NT2/D1 (cell line): ENCODE measurements around the gene BCL7A.
"Not testable (repeated sequence)": the region's sequence is repeated elsewhere in the genome, so short reads cannot be mapped to it uniquely, and the experiment has no call there.

Experiments used
- DNase-seq: peaks from one replicate; pipeline ENCODE4 v3.0.0-alpha.2; 2011; ENCODE audit warnings: low read depth, low spot score
- H3K27me3 ChIP-seq: 2 replicates; pipeline ENCODE4 v1.6.0; 2011; ENCODE audit warnings: mild to moderate bottlenecking; ENCODE audit not compliant: insufficient read length, insufficient read depth
- H3K36me3 ChIP-seq: 2 replicates; pipeline ENCODE4 v1.6.1; 2011; ENCODE audit warnings: mild to moderate bottlenecking, low read length, mixed read lengths; ENCODE audit not compliant: insufficient read depth, insufficient read length
- H3K4me1 ChIP-seq: 2 replicates; pipeline ENCODE4 v1.5.1; 2011; ENCODE audit not compliant: insufficient read depth, insufficient read length
- H3K4me3 ChIP-seq: 2 replicates; pipeline ENCODE4 v1.5.1; 2011; ENCODE audit warnings: low read depth; ENCODE audit not compliant: insufficient read length
- H3K9ac ChIP-seq: 2 replicates; pipeline ENCODE4 v1.6.0; 2011; ENCODE audit warnings: low read depth; ENCODE audit not compliant: insufficient read length
- H3K9me3 ChIP-seq: 2 replicates; pipeline ENCODE4 v1.5.1; 2011; ENCODE audit warnings: mild to moderate bottlenecking, low read length; ENCODE audit not compliant: insufficient read depth
- SUZ12 ChIP-seq: IDR thresholded peaks from 2 replicates; pipeline ENCODE4 v1.6.1; 2011; ENCODE audit not compliant: insufficient read length, insufficient read depth; ENCODE audit errors: extremely low read depth
- YY1 ChIP-seq: IDR thresholded peaks from 2 replicates; pipeline ENCODE4 v1.6.1; 2011; ENCODE audit not compliant: insufficient read length, insufficient read depth
- ZNF274 ChIP-seq: IDR thresholded peaks from 2 replicates; pipeline ENCODE4 v1.6.1; 2011; ENCODE audit warnings: mild to moderate bottlenecking, low read depth, low read length

The BCL7A gene

GRCh38 chr12:122049827-122050226 is 28.1 kb downstream of the BCL7A start:
- Histone ChIP-seq H3K27me3 (no peaks in the 10 kb centered on the region), H3K4me3 (no peak overlapping the region), H3K9me3 (peaks cover 10% of the 10 kb centered on the region), H3K9ac (no peak overlapping the region), H3K4me1 (peaks cover 3% of the 10 kb centered on the region), H3K36me3 (peaks cover 15% of the 10 kb centered on the region)
- TF ChIP-seq SUZ12 (no peak), ZNF274 (no peak), YY1 (no peak)
- DNase-seq, result no peak

DNA sequence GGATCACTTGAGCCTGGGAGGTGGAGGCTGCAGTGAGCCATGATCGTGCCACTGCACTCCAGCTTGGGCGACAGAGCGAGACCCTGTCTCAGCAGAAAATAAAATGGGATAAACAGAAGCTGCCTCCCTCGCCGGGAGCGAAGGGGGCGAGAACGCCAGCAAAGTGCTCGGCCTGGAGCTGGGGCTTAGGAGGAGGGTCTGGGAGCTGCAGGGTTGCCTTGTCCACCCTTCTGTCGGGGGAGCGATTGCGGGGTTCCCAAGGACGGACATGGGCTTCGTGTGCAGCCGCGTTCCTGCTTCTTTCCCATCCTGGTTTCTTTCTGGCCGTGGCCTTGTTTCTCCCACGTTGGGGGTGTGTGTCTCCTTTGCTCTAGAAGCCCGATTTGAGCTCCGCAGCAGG is 29.0 kb downstream of the BCL7A start:
- H3K9ac ChIP-seq, result no peak overlapping the region
- DNase-seq, result no peak
- H3K4me3 ChIP-seq, result no peak overlapping the region
- TF ChIP-seq SUZ12, result no peak
- TF ChIP-seq ZNF274, result no peak
- TF ChIP-seq YY1, result no peak
- peaks cover 3% of the 10 kb centered on the region for H3K4me1 ChIP-seq
- no peaks in the 10 kb centered on the region for H3K27me3 ChIP-seq
- peaks cover 19% of the 10 kb centered on the region for H3K36me3 ChIP-seq
- H3K9me3 ChIP-seq, result peaks cover 1% of the 10 kb centered on the region

- peaks cover 3% of the 10 kb centered on the region for H3K4me1 ChIP-seq
- no peaks in the 10 kb centered on the region for H3K9me3 ChIP-seq
- no peak overlapping the region for H3K4me3 ChIP-seq
- H3K9ac ChIP-seq, result no peak overlapping the region
- DNase-seq, result no peak
- no peak for TF ChIP-seq ZNF274
- TF ChIP-seq YY1, result no peak
- TF ChIP-seq SUZ12, result no peak
- H3K27me3 ChIP-seq, result no peaks in the 10 kb centered on the region
- H3K36me3 ChIP-seq, result peaks cover 13% of the 10 kb centered on the region
Measured at GRCh38 chr12:122051231-122051876, 29.7 kb downstream of the BCL7A start.

GRCh38 chr12:122052285-122052684 is 30.6 kb downstream of the BCL7A start:
- H3K36me3 ChIP-seq, result peaks cover 18% of the 10 kb centered on the region
- no peak overlapping the region for H3K9ac ChIP-seq

GRCh38 chr12:122054842-122055520 is 33.3 kb downstream of the BCL7A start:
- Histone ChIP-seq H3K9ac (no peak overlapping the region), H3K36me3 (peaks cover 35% of the 10 kb centered on the region), H3K9me3 (no peaks in the 10 kb centered on the region), H3K27me3 (no peaks in the 10 kb centered on the region), H3K4me3 (no peak overlapping the region), H3K4me1 (peaks cover 4% of the 10 kb centered on the region)
- no peak for TF ChIP-seq YY1
- TF ChIP-seq ZNF274, result no peak
- TF ChIP-seq SUZ12, result no peak
- DNase-seq, result no peak

More at GRCh38 chr12:122052285-122052684, 30.6 kb downstream of the BCL7A start:
- DNase-seq, result no peak
- no peaks in the 10 kb centered on the region for H3K9me3 ChIP-seq
- no peak for TF ChIP-seq YY1
- no peak for TF ChIP-seq SUZ12
- no peak for TF ChIP-seq ZNF274
- no peak overlapping the region for H3K4me3 ChIP-seq
- H3K27me3 ChIP-seq, result no peaks in the 10 kb centered on the region
- peaks cover 3% of the 10 kb centered on the region for H3K4me1 ChIP-seq

DNA sequence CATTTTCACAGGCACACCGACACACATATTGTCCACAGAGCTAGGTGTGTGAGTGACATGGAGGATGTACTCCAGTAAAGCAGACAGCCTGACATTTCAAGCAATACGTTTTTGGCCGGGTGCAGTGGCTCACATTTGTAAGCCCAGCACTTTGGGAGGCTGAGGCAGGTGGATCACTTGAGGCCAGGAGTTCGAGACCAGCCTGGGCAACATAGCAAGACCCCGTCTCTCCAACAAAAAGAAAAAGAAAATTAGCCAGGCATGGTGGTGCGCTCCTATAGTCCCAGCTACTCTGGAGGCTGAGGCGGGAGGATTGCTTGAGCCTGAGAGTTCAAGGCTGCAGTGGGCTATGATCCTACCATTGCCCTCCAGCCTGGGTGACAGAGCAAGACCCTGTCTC is 34.7 kb downstream of the BCL7A start:
- not testable (repeated sequence) for H3K27me3 ChIP-seq, H3K9ac ChIP-seq, H3K4me1 ChIP-seq, H3K4me3 ChIP-seq, DNase-seq, H3K9me3 ChIP-seq
- H3K36me3 ChIP-seq, result peaks cover 40% of the 10 kb centered on the region

- Histone ChIP-seq H3K4me3 (no peak overlapping the region), H3K36me3 (peaks cover 40% of the 10 kb centered on the region), H3K9me3 (no peaks in the 10 kb centered on the region), H3K27me3 (no peaks in the 10 kb centered on the region), H3K9ac (no peak overlapping the region), H3K4me1 (peaks cover 9% of the 10 kb centered on the region)
- TF ChIP-seq ZNF274 (no peak), SUZ12 (no peak), YY1 (no peak)
- DNase-seq, result no peak
Measured at GRCh38 chr12:122057007-122057735, 35.5 kb downstream of the BCL7A start.
